ENCODE results near the gene MAMSTR. TPM values are rescaled to one million over a fixed set of nuclear protein-coding genes. Genes with fewer than 3 reads are reported as not detected.
A peak's percentile ranks its signal among the peaks of the same experiment; 100 is the strongest.

Gene MAMSTR
- polyA plus RNA-seq, 4 donors = 0.89 to 7.7 (median 1.1) TPM; not detected in 1

- Histone ChIP-seq H3K27ac (ENCODE audit: low read depth in 1 of 3, low read length in 2 of 3) (no peak overlapping the region), H3K4me3 (ENCODE audit: low read depth in 1 of 3, low read length in 3 of 3) (no peak overlapping the region), H3K27me3 (ENCODE audit: control insufficient read depth in 3 of 3, insufficient read depth in 3 of 3, low read length in 3 of 3) (no peaks in the 10 kb centered on the region), H3K9me3 (ENCODE audit: control insufficient read depth in 2 of 2, insufficient read depth in 1 of 2, low read depth in 1 of 2, low read length in 1 of 2) (no peaks in the 10 kb centered on the region), H3K36me3 (ENCODE audit: control insufficient read depth in 3 of 3, insufficient read depth in 2 of 3, low read depth in 1 of 3, low read length in 3 of 3) (peaks cover 0 to 3% (median 0%) of the 10 kb centered on the region in 3 donors), H3K4me1 (ENCODE audit: control insufficient read depth in 3 of 3, insufficient read depth in 2 of 3, low read depth in 1 of 3, low read length in 2 of 3) (peaks cover 0 to 28% (median 0%) of the 10 kb centered on the region in 3 donors)
- 67 to 78% (median 75%) methylated on average over 17 to 21 of the region's 21 CpGs for WGBS, 3 donors
- DNase-seq (no peak), FAIRE-seq (no peak)
These were observed 48.7 kb downstream of the MAMSTR start for GRCh38 chr19:48670699-48671445.

- Histone ChIP-seq H3K4me3 (ENCODE audit: low read depth in 1 of 3, low read length in 3 of 3) (no peak overlapping the region), H3K9me3 (ENCODE audit: control insufficient read depth in 2 of 2, insufficient read depth in 1 of 2, low read depth in 1 of 2, low read length in 1 of 2) (no peaks in the 10 kb centered on the region), H3K27me3 (ENCODE audit: control insufficient read depth in 3 of 3, insufficient read depth in 3 of 3, low read length in 3 of 3) (no peaks in the 10 kb centered on the region), H3K4me1 (ENCODE audit: control insufficient read depth in 3 of 3, insufficient read depth in 2 of 3, low read depth in 1 of 3, low read length in 2 of 3) (peaks cover 0 to 23% (median 0%) of the 10 kb centered on the region in 3 donors), H3K27ac (ENCODE audit: low read depth in 1 of 3, low read length in 2 of 3) (no peak overlapping the region), H3K36me3 (ENCODE audit: control insufficient read depth in 3 of 3, insufficient read depth in 2 of 3, low read depth in 1 of 3, low read length in 3 of 3) (peaks cover 0 to under 1% (median 0%) of the 10 kb centered on the region in 3 donors)
- DNase-seq (no peak), FAIRE-seq (no peak)
- 96 to 97% (median 97%) methylated on average over 18 to 26 of the region's 26 CpGs for WGBS, 3 donors
These were observed 49.4 kb downstream of the MAMSTR start for GRCh38 chr19:48669903-48670668.

- no peaks in the 10 kb centered on the region for H3K27me3 ChIP-seq (ENCODE audit: control insufficient read depth in 3 of 3, insufficient read depth in 3 of 3, low read length in 3 of 3)
- H3K9me3 ChIP-seq (ENCODE audit: control insufficient read depth in 2 of 2, insufficient read depth in 1 of 2, low read depth in 1 of 2, low read length in 1 of 2) = no peaks in the 10 kb centered on the region
- peaks cover 0 to 21% (median 0%) of the 10 kb centered on the region in 3 donors for H3K4me1 ChIP-seq (ENCODE audit: control insufficient read depth in 3 of 3, insufficient read depth in 2 of 3, low read depth in 1 of 3, low read length in 2 of 3)
- no peak for FAIRE-seq
- 91 to 100% (median 92%) methylated on average over 2 of the region's 2 CpGs for WGBS, 3 donors
- H3K4me3 ChIP-seq (ENCODE audit: low read depth in 1 of 3, low read length in 3 of 3) = no peak overlapping the region
- no peaks in the 10 kb centered on the region for H3K36me3 ChIP-seq (ENCODE audit: control insufficient read depth in 3 of 3, insufficient read depth in 2 of 3, low read depth in 1 of 3, low read length in 3 of 3)
- DNase-seq = no peak
- no peak overlapping the region for H3K27ac ChIP-seq (ENCODE audit: low read depth in 1 of 3, low read length in 2 of 3)
These were observed 50.8 kb downstream of the MAMSTR start for GRCh38 chr19:48668761-48669160.

- 52 to 82% (median 66%) methylated on average over 3 of the region's 3 CpGs for WGBS, 3 donors
- DNase-seq = no peak
- no peak for FAIRE-seq
- no peaks in the 10 kb centered on the region for H3K9me3 ChIP-seq (ENCODE audit: control insufficient read depth in 2 of 2, insufficient read depth in 1 of 2, low read depth in 1 of 2, low read length in 1 of 2)
- H3K27me3 ChIP-seq (ENCODE audit: control insufficient read depth in 3 of 3, insufficient read depth in 3 of 3, low read length in 3 of 3) = no peaks in the 10 kb centered on the region
- no peak overlapping the region for H3K4me3 ChIP-seq (ENCODE audit: low read depth in 1 of 3, low read length in 3 of 3)
- no peaks in the 10 kb centered on the region for H3K36me3 ChIP-seq (ENCODE audit: control insufficient read depth in 3 of 3, insufficient read depth in 2 of 3, low read depth in 1 of 3, low read length in 3 of 3)
- peaks cover 0 to 17% (median 0%) of the 10 kb centered on the region in 3 donors for H3K4me1 ChIP-seq (ENCODE audit: control insufficient read depth in 3 of 3, insufficient read depth in 2 of 3, low read depth in 1 of 3, low read length in 2 of 3)
- H3K27ac ChIP-seq (ENCODE audit: low read depth in 1 of 3, low read length in 2 of 3) = no peak overlapping the region
These were observed 51.2 kb downstream of the MAMSTR start for GRCh38 chr19:48668332-48668731.

GRCh38 chr19:48665786-48666185 is 53.7 kb downstream of the MAMSTR start:
- H3K27me3 ChIP-seq (ENCODE audit: control insufficient read depth in 3 of 3, insufficient read depth in 3 of 3, low read length in 3 of 3) = no peaks in the 10 kb centered on the region
- H3K4me3 ChIP-seq (ENCODE audit: low read depth in 1 of 3, low read length in 3 of 3) = no peak overlapping the region
- H3K27ac ChIP-seq (ENCODE audit: low read depth in 1 of 3, low read length in 2 of 3) = no peak overlapping the region
- H3K36me3 ChIP-seq (ENCODE audit: control insufficient read depth in 3 of 3, insufficient read depth in 2 of 3, low read depth in 1 of 3, low read length in 3 of 3) = no peaks in the 10 kb centered on the region
- WGBS, 3 donors = 30 to 75% (median 75%) methylated on average over 6 of the region's 6 CpGs
- H3K9me3 ChIP-seq (ENCODE audit: control insufficient read depth in 2 of 2, insufficient read depth in 1 of 2, low read depth in 1 of 2, low read length in 1 of 2) = peaks cover 0 to 6% of the 10 kb centered on the region in 2 donors
- FAIRE-seq = no peak
- peaks cover 0 to 13% (median 0%) of the 10 kb centered on the region in 3 donors for H3K4me1 ChIP-seq (ENCODE audit: control insufficient read depth in 3 of 3, insufficient read depth in 2 of 3, low read depth in 1 of 3, low read length in 2 of 3)
- DNase-seq = peak in 1 of 2 donors; percentile 46

- no peak overlapping the region for H3K27ac ChIP-seq (ENCODE audit: low read depth in 1 of 3, low read length in 2 of 3)
- H3K36me3 ChIP-seq (ENCODE audit: control insufficient read depth in 3 of 3, insufficient read depth in 2 of 3, low read depth in 1 of 3, low read length in 3 of 3) = no peaks in the 10 kb centered on the region
- peaks cover 0 to 8% of the 10 kb centered on the region in 2 donors for H3K9me3 ChIP-seq (ENCODE audit: control insufficient read depth in 2 of 2, insufficient read depth in 1 of 2, low read depth in 1 of 2, low read length in 1 of 2)
- FAIRE-seq = no peak
- no peak for DNase-seq
- no peak overlapping the region for H3K4me3 ChIP-seq (ENCODE audit: low read depth in 1 of 3, low read length in 3 of 3)
- H3K4me1 ChIP-seq (ENCODE audit: control insufficient read depth in 3 of 3, insufficient read depth in 2 of 3, low read depth in 1 of 3, low read length in 2 of 3) = peaks cover 0 to 12% (median 0%) of the 10 kb centered on the region in 3 donors
- H3K27me3 ChIP-seq (ENCODE audit: control insufficient read depth in 3 of 3, insufficient read depth in 3 of 3, low read length in 3 of 3) = no peaks in the 10 kb centered on the region
- 87 to 93% (median 93%) methylated on average over 11 to 14 of the region's 14 CpGs for WGBS, 3 donors
These were observed 55.0 kb downstream of the MAMSTR start for GRCh38 chr19:48664476-48664875.

- Histone ChIP-seq H3K4me1 (ENCODE audit: control insufficient read depth in 3 of 3, insufficient read depth in 2 of 3, low read depth in 1 of 3, low read length in 2 of 3) (peaks cover 0 to 12% (median 0%) of the 10 kb centered on the region in 3 donors), H3K9me3 (ENCODE audit: control insufficient read depth in 2 of 2, insufficient read depth in 1 of 2, low read depth in 1 of 2, low read length in 1 of 2) (peaks cover 0 to 8% of the 10 kb centered on the region in 2 donors), H3K36me3 (ENCODE audit: control insufficient read depth in 3 of 3, insufficient read depth in 2 of 3, low read depth in 1 of 3, low read length in 3 of 3) (no peaks in the 10 kb centered on the region), H3K4me3 (ENCODE audit: low read depth in 1 of 3, low read length in 3 of 3) (no peak overlapping the region), H3K27ac (ENCODE audit: low read depth in 1 of 3, low read length in 2 of 3) (no peak overlapping the region), H3K27me3 (ENCODE audit: control insufficient read depth in 3 of 3, insufficient read depth in 3 of 3, low read length in 3 of 3) (no peaks in the 10 kb centered on the region)
- DNase-seq (no peak), FAIRE-seq (no peak)
- WGBS, 3 donors = 85 to 95% (median 90%) methylated on average over 4 of the region's 4 CpGs
These were observed 55.9 kb downstream of the MAMSTR start for GRCh38 chr19:48663667-48664066.
